HL-60 (cell line): ENCODE measurements around the gene KCNK5.
A peak's percentile ranks its signal among the peaks of the same experiment; 100 is the strongest.

Source experiments
- DNase-seq, 2 experiments: peaks; one replicate each; pipeline ENCODE4 v3.0.0-alpha.2; 2010 to 2020; ENCODE audit warnings: low read depth in 1 of 2, low spot score in 1 of 2
- H3K27ac ChIP-seq: fragments of 250-450 bp; sonication (Bioruptor Pico); replicated peaks from 2 replicates; pipeline ENCODE4 v1.5.1; 2020; ENCODE audit warnings: mild to moderate bottlenecking, moderate library complexity
- H3K27me3 ChIP-seq: fragments of 250-450 bp; sonication (Bioruptor Pico); 2 replicates; pipeline ENCODE4 v1.5.1; 2021; ENCODE audit warnings: mild to moderate bottlenecking, moderate library complexity; ENCODE audit not compliant: insufficient read depth, poor library complexity, severe bottlenecking
- H3K4me3 ChIP-seq: replicated peaks from 2 replicates; pipeline ENCODE4 v1.5.1; 2011; ENCODE audit warnings: mild to moderate bottlenecking, control low read depth, low read length; ENCODE audit not compliant: insufficient read depth
- GABPA ChIP-seq: IDR thresholded peaks from 2 replicates; pipeline ENCODE4 v1.6.1; 2012; ENCODE audit warnings: low read depth
- POLR2AphosphoS5 ChIP-seq: IDR thresholded peaks from 2 replicates; pipeline ENCODE4 v1.6.1; 2012; ENCODE audit warnings: low read depth
- SPI1 ChIP-seq: IDR thresholded peaks from 2 replicates; pipeline ENCODE4 v1.6.1; 2012; ENCODE audit warnings: low read depth, mild to moderate bottlenecking, borderline replicate concordance
- TF ChIP-seq, protein P1 (sequence below): IDR thresholded peaks from one replicate; pipeline ENCODE4 v1.5.1; 2011; ENCODE audit warnings: low read length, control low read depth, inconsistent platforms; ENCODE audit not compliant: insufficient read depth
- TF ChIP-seq, protein P2 (sequence below): IDR thresholded peaks from 2 replicates; pipeline ENCODE4 v1.6.1; 2012; ENCODE audit warnings: low read depth; ENCODE audit not compliant: insufficient replicate concordance

The KCNK5 gene

DNA sequence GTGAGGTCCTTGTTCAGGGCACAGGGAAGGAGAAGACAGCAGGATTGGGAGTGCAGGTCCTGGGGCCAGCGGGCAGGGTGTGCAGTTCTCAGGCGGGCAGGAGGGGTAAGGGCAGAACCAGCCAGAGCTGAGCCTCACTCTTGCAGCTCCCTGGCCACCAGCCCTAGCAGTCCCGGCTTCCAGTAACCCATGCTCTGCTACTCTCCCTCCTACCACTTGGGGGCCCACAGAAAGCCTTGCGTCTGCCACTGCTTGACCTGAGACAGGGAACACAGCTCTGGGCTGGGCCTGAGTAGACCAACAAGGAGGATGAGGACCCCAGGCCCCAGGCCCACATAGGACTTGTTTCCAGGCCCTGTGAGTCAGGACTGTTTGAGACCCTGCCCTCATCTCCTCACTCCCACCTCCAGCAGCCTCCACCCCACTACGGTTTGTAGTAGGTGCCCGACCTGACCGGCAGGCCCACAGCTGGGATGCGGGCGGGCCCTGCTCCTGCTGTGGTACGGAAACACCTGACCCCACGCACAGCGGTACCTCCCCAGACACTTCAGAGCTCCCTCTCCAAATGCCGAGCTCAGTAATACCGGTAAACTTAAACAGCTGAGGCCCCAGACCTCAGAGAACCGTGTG lies 39.2 kb downstream of the KCNK5 start:
- DNase-seq = peak in 1 of 2 experiments; percentile 52

DNA sequence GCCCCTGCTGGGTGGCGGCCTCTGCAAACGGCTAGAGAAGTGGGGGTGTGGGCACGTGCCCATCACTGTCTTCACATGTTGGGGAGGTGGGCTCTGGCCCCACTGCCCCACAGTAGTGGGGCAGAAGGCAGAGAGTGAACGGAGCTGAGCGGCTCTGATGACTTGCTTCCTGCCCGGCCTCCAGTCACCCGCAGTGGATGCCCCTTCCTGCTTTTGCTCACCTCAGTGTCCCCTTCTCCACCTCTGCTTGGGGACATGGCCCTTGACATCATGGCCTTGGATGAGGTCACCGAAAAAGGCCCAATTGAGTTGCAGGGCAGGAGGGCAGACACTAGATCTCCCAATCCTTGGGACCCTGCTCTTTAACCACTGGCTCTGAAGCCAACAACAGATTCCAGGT lies 40.1 kb downstream of the KCNK5 start:
- DNase-seq = no peak
- TF ChIP-seq SPI1 (no peak), POLR2AphosphoS5 (no peak), GABPA (no peak)
- TF ChIP-seq, protein P1, sequence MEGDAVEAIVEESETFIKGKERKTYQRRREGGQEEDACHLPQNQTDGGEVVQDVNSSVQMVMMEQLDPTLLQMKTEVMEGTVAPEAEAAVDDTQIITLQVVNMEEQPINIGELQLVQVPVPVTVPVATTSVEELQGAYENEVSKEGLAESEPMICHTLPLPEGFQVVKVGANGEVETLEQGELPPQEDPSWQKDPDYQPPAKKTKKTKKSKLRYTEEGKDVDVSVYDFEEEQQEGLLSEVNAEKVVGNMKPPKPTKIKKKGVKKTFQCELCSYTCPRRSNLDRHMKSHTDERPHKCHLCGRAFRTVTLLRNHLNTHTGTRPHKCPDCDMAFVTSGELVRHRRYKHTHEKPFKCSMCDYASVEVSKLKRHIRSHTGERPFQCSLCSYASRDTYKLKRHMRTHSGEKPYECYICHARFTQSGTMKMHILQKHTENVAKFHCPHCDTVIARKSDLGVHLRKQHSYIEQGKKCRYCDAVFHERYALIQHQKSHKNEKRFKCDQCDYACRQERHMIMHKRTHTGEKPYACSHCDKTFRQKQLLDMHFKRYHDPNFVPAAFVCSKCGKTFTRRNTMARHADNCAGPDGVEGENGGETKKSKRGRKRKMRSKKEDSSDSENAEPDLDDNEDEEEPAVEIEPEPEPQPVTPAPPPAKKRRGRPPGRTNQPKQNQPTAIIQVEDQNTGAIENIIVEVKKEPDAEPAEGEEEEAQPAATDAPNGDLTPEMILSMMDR = no peak
- TF ChIP-seq, protein P2, sequence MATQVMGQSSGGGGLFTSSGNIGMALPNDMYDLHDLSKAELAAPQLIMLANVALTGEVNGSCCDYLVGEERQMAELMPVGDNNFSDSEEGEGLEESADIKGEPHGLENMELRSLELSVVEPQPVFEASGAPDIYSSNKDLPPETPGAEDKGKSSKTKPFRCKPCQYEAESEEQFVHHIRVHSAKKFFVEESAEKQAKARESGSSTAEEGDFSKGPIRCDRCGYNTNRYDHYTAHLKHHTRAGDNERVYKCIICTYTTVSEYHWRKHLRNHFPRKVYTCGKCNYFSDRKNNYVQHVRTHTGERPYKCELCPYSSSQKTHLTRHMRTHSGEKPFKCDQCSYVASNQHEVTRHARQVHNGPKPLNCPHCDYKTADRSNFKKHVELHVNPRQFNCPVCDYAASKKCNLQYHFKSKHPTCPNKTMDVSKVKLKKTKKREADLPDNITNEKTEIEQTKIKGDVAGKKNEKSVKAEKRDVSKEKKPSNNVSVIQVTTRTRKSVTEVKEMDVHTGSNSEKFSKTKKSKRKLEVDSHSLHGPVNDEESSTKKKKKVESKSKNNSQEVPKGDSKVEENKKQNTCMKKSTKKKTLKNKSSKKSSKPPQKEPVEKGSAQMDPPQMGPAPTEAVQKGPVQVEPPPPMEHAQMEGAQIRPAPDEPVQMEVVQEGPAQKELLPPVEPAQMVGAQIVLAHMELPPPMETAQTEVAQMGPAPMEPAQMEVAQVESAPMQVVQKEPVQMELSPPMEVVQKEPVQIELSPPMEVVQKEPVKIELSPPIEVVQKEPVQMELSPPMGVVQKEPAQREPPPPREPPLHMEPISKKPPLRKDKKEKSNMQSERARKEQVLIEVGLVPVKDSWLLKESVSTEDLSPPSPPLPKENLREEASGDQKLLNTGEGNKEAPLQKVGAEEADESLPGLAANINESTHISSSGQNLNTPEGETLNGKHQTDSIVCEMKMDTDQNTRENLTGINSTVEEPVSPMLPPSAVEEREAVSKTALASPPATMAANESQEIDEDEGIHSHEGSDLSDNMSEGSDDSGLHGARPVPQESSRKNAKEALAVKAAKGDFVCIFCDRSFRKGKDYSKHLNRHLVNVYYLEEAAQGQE = no peak

More for the DNA sequence above, 39.2 kb downstream of the KCNK5 start:
- Histone ChIP-seq H3K27ac (no peak overlapping the region), H3K27me3 (no peaks in the 10 kb centered on the region), H3K4me3 (no peak overlapping the region)
- TF ChIP-seq POLR2AphosphoS5 = 0 out of 2 replicates have a peak, but pooled peaks have one; percentile 19
- TF ChIP-seq SPI1 = no peak
- TF ChIP-seq, protein P1 = peak; percentile 38

DNA sequence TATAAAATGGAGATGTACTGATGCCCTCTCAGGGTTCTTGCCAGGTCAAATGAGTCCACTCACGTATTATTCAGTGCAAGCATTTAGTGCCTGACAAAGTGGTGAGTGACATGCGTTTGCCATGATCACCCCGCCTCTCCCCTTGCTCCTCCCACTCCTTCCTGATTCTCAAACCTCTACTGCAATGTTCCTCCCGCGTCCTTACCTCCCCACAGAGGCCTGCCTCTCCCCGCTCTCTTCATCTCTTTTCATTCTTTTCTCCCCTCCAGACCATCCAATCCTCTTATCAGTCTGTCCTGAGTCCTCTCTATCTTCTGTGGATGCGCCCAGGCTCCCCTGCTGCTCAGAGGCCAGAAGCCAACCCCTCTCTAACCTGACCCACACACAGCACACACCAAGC lies 40.7 kb downstream of the KCNK5 start:
- H3K27ac ChIP-seq = no peak overlapping the region
- no peak for TF ChIP-seq POLR2AphosphoS5
- TF ChIP-seq, protein P2 = no peak
- TF ChIP-seq SPI1 = no peak
- no peak for TF ChIP-seq GABPA
- TF ChIP-seq, protein P1 = no peak
- peak in 1 of 2 experiments; percentile 18 for DNase-seq
- H3K27me3 ChIP-seq = no peaks in the 10 kb centered on the region
- H3K4me3 ChIP-seq = no peak overlapping the region

More for the DNA sequence above, 40.1 kb downstream of the KCNK5 start:
- Histone ChIP-seq H3K4me3 (no peak overlapping the region), H3K27me3 (no peaks in the 10 kb centered on the region), H3K27ac (no peak overlapping the region)

DNA sequence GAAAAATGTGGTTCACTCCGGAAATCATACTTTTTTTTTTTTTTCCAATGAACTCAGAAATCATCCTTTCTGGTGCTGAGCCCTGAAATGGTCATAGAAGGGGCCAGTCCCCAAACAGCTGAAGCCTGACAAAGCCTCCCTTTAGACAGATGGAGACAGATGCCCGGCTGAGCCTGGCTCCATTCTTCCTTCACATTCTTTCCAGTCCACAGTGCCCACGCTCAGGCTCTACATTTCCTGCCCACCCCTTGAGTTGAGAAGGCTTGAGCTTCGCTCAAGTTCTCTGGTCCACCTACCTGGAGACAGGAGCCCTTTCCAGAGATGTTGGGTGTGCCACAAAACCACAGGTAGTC lies 41.2 kb downstream of the KCNK5 start:
- TF ChIP-seq, protein P2 = no peak
- no peak for TF ChIP-seq GABPA
- no peak for TF ChIP-seq SPI1
- no peak for TF ChIP-seq POLR2AphosphoS5
- TF ChIP-seq, protein P1 = no peak
- H3K27me3 ChIP-seq = no peaks in the 10 kb centered on the region
- H3K4me3 ChIP-seq = no peak overlapping the region
- DNase-seq = no peak
- H3K27ac ChIP-seq = no peak overlapping the region
